ENCODE results near the gene NOP16.
"Not testable (repeated sequence)": the region's sequence is repeated elsewhere in the genome, so short reads cannot be mapped to it uniquely, and the experiment has no call there.

Gene NOP16

DNA sequence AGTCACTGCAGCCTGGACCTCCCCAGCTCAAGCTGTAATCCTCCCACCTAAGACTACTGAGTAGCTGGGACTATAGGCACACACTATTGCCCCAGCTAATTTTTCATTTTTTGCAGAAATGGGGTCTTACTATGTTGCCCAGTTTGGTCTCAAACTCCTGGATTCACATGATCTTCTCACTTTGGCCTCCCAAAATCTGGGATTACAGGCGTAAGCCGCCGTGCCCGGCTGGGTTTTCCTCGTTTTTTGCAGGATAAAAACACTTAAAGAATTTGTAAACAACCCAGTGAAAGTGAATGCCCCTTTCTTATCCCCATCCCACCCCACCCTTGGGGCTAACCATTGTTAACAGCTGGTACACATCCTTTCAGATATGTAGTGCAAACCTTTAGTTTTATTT lies 20.2 kb upstream of the NOP16 start:
- no peak for DNase-seq

DNA sequence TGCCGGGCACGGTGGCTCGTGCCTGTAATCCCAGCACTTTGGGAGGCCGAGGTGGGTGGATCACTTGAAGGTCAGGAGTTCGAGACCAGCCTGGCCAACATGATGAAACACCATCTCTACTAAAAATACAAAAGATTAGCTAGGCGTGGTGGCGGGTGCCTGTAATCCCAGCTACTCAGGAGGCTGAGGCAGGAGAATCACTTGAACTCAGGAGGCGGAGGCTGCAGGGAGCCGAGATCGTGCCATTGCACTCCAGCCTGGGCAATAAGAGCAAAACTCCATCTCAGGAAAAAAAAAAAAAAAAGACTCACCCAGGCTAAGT lies 19.8 kb upstream of the NOP16 start:
- DNase-seq, result not testable (repeated sequence)

DNA sequence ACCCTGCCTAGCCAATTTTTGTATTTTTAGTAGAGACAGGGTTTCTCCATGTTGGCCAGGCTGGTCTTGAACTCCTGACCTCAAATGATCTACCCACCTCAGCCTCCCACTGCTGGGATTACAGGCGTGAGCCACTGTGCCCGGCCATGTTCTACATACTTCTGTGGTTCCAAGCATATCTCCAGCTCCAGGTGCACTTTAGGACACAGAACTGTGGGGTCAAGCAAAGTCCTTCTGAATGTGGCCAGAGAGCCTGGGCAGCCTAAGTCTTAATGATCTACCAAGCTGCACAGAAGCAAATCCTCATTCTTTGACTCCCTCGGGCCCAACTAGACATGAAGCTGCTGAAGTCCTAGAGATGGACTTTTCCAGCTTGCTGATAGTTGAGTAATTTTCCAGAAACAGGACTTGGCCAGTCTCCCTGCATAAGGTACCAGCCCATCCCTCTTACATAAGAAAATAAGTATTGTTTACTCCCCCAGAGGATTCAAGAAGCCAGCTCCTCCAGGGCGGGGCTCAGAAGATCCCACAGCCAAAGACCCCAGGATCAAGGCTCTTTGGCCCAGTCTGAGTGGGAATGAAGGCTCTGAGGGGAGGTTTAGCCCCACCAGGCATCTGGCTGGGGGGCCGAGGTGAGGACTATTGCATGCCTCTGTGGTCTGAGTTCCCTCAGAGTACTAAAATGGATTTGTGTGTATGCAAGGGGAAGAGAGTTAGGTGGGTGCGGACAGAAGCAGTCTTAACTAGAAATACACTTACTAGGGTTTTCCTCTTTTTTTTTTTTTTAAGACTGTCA lies 19.3 kb upstream of the NOP16 start:
- DNase-seq, result no peak

DNA sequence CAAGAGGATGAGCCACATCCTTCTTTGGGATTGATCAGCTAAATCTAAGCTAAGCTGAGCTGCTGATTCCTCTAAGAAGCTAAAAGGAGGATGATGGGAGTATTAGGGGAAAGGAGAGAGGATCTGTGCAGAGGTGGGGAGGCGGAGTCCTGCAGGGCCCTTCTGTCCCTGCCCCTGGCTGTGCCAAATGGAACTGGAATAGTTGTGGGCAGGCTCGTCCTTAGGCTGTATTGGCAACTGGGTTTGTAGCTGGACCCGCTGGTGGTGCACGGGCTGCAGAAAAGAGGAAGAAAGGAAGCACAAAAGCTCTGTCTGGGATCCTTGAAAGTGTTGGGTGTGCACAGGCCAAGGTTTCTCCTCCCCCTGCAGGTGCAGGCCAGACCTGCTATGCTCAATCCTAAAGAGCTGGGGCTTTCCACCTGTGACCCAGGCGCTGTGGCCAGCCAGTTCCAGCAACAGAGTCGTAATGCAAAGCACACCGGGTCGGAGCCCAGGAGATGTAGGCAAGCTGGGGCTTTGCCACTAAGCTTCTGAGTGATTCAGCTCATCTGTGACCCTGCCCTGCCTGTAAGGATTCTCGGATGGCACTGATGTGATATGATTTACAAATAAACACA lies 18.1 kb upstream of the NOP16 start:
- no peak for DNase-seq

DNA sequence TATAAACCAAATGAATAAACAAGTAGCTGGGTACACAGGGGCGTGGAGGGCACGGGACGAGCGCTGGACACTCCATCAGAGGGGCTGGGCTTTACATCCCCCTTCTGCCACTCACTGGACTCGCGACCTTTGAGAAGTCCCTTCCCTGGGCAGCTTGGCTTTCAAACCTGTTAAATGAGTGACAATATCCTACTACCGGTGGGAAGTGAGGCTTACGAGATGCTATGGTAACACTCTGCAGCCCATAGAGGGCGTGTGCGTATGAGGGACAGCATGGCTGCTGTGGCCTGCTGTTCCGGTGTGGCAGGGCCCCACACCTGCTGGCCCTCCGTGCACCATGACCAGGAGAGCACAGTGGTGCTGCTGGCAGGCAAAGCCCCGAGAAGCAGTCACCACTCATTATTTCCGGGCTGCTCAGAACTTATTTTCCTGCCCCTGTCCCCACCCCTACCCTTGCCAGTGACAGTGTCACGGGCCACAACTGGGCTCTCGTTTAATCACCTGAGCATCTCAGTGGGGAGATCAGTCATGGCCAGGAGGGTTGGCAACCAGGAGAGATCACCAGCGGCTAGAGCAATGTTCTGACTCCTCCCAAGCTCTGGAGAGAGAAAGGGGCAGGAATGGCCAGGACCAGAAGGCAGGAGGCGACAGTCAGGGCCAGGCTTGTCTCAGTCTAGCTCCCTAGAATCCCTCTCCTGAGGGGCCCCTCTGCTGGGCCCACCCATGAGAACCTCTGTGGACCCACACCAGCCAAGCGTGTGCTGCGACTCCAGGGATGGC lies 17.4 kb upstream of the NOP16 start:
- DNase-seq, result no peak

GRCh38 chr5:176401281-176402205 lies 13.1 kb upstream of the NOP16 start:
- DNase-seq, result no peak

GRCh38 chr5:176400382-176401156 lies 12.2 kb upstream of the NOP16 start:
- no peak for DNase-seq

- DNase-seq, result no peak
Measured at GRCh38 chr5:176397736-176398420, 9.5 kb upstream of the NOP16 start.

DNA sequence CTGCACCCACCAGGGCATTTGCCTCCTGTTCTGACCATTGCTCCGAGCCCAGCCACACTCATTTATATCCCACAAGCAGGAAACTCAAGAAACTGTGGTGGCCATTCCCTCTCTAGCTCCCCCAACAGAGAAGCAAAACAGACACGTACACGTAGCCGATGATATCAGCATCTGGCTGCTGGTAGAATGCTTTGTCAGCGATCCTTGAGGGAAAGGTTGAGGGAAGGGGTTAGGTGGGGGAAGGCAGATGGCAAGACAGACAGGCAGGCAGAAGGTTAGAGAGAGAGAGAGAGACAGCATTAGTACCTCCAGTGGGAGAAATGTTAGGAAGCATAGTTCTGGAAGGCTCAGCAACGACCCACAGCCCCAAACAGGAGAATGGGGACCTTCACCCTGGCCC lies 7.9 kb upstream of the NOP16 start:
- DNase-seq, result no peak

- DNase-seq, result no peak
Measured at GRCh38 chr5:176394881-176395675, 6.7 kb upstream of the NOP16 start.

DNA sequence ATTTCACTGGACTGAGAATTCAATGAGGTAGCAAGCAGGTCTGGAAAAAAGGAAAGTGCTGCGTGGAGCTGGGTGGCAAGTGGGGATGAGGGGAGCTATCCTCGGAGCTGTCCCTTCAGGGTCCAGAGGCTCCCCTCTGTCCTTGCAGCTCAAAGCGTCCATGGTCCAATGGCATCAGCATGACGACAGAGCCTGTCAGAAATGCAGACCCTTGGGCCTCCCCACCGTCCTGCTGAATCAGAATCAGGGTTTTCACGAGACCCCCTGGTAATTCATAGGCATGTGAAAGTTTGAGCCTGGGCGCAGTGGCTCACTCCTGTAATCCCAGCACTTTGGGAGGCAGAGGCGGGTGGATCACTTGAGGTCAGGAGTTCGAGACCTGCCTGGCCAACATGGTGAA lies 5.7 kb upstream of the NOP16 start:
- no peak for DNase-seq

DNA sequence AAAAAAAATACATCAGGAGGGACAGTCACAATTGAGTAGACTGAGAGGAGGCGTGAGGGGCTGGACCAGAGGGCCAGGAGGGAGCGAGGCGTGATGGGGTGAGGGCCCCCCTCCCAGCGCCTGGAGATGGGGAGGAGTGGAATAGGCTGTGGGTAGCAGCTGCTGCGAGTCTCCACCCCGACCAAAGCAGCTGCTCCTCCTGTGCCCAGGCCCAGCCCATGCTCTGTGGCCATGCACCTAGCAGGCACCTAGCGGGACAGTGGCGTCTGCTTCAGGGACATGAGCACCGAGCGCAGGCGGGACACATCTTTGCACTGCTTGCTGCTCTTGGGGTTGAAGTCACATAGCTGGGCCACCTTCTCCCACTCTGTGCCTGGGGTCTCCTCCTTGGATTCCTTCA lies 4.1 kb upstream of the NOP16 start:
- DNase-seq, result no peak

DNA sequence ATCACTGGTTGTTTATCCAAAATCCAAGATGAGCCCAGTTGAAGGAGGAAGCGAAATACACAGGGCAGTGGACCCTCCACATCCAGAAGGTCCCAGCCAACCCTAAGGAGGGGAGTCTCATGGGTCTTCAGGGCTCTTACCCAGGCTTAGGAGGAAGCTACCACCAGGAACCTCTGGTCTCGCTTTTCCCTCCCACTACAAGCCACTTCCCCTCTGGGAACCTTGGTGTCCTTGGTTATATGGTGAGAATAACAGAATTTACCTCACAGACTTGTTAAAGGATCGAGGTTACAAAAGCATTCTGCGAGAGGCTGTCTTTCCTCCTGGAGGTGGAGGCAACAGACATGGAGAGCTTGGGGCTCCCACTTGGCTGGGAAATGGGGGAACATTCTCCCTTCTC lies 3.6 kb upstream of the NOP16 start:
- DNase-seq, result no peak

- DNase-seq, result no peak
Measured at GRCh38 chr5:176391479-176391878, 3.1 kb upstream of the NOP16 start.

DNA sequence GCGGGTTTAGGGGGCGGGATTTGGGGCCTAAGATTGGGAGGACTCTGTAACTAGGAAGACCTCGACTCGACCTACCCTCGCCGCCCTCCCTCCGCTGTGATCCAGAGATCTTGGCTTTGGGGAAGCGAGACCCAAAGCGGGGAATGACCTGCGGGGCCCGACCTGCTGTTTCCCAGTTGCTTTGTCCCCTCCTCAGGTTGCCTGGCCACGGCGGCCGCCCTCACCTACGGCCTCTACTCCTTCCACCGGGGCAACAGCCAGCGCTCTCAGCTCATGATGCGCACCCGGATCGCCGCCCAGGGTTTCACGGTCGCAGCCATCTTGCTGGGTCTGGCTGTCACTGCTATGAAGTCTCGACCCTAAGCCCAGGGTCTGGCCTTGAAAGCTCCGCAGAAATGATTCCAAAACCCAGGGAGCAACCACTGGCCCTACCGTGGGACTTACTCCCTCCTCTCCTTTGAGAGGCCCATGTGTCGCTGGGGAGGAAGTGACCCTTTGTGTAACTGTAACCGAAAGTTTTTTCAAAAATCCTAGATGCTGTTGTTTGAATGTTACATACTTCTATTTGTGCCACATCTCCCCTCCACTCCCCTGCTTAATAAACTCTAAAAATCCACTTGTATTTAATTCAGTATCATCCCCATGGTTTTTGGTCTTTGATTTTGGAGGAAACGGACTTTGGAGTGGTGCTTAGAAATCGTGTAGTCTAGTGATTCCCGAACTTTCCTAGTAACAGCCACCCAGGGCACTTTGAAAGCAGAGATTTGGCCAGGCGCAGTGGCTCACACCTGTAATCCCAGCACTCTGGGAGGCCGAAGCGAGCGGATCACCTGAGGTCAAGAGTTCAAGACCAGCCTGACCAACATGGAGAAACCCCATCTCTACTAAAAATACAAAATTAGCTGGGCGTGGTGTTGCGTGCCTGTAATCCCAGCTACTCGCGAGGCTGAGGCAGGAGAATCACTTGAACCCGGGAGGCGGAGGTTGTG lies 1.0 kb upstream of the NOP16 start:
- DNase-seq, result no peak

DNA sequence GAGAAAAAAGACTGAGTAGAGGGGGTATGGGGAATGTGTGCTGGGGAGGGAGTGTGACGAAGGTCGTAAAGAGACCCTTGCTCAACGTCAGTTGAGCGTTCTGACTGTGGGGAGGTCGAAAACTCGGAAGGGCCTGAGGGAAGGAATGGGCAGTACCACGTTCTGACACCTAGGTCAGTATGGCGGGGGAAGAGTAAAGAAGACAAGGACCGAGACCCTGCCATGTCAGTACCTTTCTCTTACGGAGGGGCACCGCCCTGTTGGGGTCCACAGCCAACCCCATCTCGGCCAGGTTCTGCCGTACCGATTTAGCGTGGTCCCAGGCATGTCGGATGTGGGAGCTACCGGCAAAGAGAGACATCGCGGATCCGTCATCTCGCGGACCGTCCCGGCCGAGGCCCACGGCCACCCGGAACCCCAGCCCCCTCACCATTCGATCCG lies 375 bp downstream of the NOP16 start:
- no peak for DNase-seq

DNA sequence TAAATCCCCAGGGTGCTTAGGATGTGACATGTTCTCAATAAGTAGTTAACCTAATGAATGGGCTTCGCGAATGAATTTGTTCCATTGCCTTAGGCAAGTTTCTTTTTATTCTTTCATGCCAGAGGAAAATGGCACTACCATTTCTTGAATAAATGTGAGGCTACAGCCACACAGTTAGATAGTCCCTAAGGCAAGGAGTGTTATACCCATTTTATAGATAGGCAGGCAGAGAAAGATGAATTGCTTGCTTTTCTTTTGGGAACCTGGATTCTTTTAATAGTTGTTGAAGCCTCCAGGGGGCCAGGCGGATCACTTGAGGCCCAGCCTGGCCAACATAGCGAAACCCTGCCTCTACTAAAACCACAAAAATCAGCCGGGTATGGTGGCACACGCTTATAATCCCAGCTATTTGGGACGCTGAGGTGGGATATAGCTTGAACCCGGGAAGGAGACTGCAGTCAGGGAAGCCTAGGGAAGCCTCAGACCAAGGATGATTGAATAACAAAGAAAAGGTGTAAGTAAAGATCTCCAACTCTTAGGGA lies 943 bp downstream of the NOP16 start:
- no peak for DNase-seq

DNA sequence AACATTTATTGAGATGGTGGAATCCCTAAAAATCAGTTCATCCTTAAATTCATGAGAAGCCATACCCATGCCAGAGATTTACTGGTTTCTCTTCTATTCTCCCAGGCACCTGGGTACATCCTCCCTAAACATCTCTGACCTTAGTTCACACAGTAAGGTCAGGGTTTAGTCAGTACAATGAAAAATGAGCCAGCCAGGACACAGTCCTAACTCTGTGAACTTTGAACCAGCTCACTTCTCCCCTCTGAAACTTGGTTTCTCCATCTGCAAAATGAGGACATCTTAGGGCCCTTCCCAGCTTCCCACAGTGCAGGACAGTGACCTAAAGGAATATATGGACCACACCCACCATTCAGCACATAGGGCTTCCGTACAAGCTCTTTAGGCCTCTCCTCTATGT lies 1.9 kb downstream of the NOP16 start:
- DNase-seq, result no peak

DNA sequence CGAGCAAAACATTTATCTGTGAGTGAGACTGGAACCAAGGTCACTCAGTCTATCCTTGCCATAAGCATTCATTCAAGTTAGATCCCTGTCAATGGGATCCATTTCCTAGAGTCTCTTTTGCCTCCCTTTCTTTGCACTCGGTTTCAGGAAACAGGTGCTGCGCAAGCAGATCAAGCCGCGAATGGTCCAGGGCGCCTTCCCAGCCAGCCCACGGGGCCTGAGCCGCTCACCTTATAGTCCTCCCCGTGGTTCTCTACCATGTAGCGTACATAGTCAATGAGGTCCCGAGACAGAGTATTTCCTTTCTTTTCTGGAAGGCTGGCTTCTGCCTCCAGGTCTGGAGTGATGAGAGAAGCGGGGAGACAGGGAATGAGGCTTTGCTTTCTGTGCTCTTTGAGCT lies 3.4 kb downstream of the NOP16 start:
- DNase-seq, result no peak

Data from amniotic stem cell (primary cell).